H1 (cell line): Measurements from ENCODE around the gene ST3GAL3. TPM values are rescaled to one million over a fixed set of nuclear protein-coding genes. Genes with fewer than 3 reads are reported as not detected.

ENCODE experiments used
- CTCF ChIA-PET: fragments of 300-600 bp; sonication (Branson Sonifier 250); formaldehyde crosslinking; loops from one replicate; lab custom pipeline; 2021; ENCODE audit not compliant: partially characterized antibody; lab: Charles Lee
- POLR2A ChIA-PET: fragments of 300-600 bp; sonication (Branson Sonifier 250); formaldehyde crosslinking; loops from one replicate; lab custom pipeline; 2021; ENCODE audit warnings: inconsistent platforms; ENCODE audit not compliant: partially characterized antibody; lab: Charles Lee
- DNase-seq, 2 experiments: peaks; one replicate each; pipeline versions ENCODE4 v3.0.0 to v3.0.0-alpha.2; 2010 to 2022; ENCODE audit warnings: low spot score in 2 of 2, low read depth in 1 of 2, mixed read lengths in 1 of 2
- FAIRE-seq: peaks from 2 replicates; lab custom pipeline; 2011; peaks lifted over from hg19 to GRCh38; lab: Jason Lieb, UNC
- H2AFZ ChIP-seq: 2 replicates; pipeline ENCODE4 v1.8.1; 2012; ENCODE audit warnings: low read length, inconsistent platforms
- H2AK5ac ChIP-seq: 2 replicates; pipeline ENCODE4 v1.6.1; 2013; ENCODE audit warnings: low read depth, low read length
- H2BK120ac ChIP-seq: replicated peaks from 2 replicates; pipeline ENCODE3; 2013; ENCODE audit warnings: low read depth, low read length, inconsistent platforms
- H2BK12ac ChIP-seq: 2 replicates; pipeline ENCODE4 v1.6.1; 2013; ENCODE audit warnings: low read depth, low read length
- H2BK15ac ChIP-seq: 2 replicates; pipeline ENCODE4 v1.6.1; 2013; ENCODE audit warnings: low read length
- H2BK20ac ChIP-seq: 2 replicates; pipeline ENCODE4 v1.6.1; 2013; ENCODE audit warnings: low read length
- H2BK5ac ChIP-seq: 2 replicates; pipeline ENCODE4 v1.6.1; 2013; ENCODE audit warnings: low read depth, low read length
- H3K14ac ChIP-seq: 2 replicates; pipeline ENCODE4 v1.6.1; 2013; ENCODE audit warnings: inconsistent platforms; ENCODE audit not compliant: insufficient read length
- H3K18ac ChIP-seq: 2 replicates; pipeline ENCODE4 v1.6.1; 2013; ENCODE audit warnings: low read length; ENCODE audit errors: extremely low read depth
- H3K23ac ChIP-seq: 2 replicates; pipeline ENCODE4 v1.6.1; 2013; ENCODE audit warnings: inconsistent platforms; ENCODE audit not compliant: insufficient read length
- H3K23me2 ChIP-seq: 2 replicates; pipeline ENCODE4 v1.6.1; 2013; ENCODE audit warnings: low read depth, low read length
- H3K27ac ChIP-seq: 2 replicates; pipeline ENCODE4 v1.6.1; 2011; ENCODE audit warnings: low read depth, low read length, inconsistent platforms
- H3K27me3 ChIP-seq, 4 experiments: replicated peaks in 1 of 4; 1 replicate in 1 of 4; 2 replicates in 3 of 4; pipeline versions ENCODE4 v1.6.1 to v1.8.1; 2011 to 2013; ENCODE audit warnings: low read length in 3 of 4, mild to moderate bottlenecking in 3 of 4, inconsistent platforms in 2 of 4, mixed read lengths in 2 of 4, moderate library complexity in 1 of 4; ENCODE audit not compliant: control insufficient read depth in 3 of 4, insufficient read depth in 3 of 4; ENCODE audit errors: extremely low read depth in 1 of 4
- H3K36me3 ChIP-seq, 4 experiments: 2 replicates each; pipeline versions ENCODE4 v1.6.1 to v1.8.1; 2011 to 2013; ENCODE audit warnings: mild to moderate bottlenecking in 4 of 4, low read length in 3 of 4, moderate library complexity in 2 of 4, control low read depth in 1 of 4, inconsistent platforms in 1 of 4; ENCODE audit not compliant: insufficient read depth in 4 of 4, control insufficient read depth in 2 of 4
- H3K4ac ChIP-seq: replicated peaks from 2 replicates; pipeline ENCODE3; 2013; ENCODE audit warnings: low read length, low read depth, mixed read lengths, inconsistent platforms; ENCODE audit not compliant: insufficient read length
- H3K4me1 ChIP-seq, 4 experiments: replicated peaks in 1 of 4; 1 replicate in 1 of 4; 2 replicates in 3 of 4; pipeline versions ENCODE4 v1.6.1 to v1.8.1; 2011 to 2013; ENCODE audit warnings: low read length in 3 of 4, inconsistent platforms in 2 of 4, mixed read lengths in 1 of 4; ENCODE audit not compliant: insufficient read depth in 4 of 4, control insufficient read depth in 3 of 4
- H3K4me2 ChIP-seq, 2 experiments: 2 replicates each; pipeline versions ENCODE4 v1.6.1 to v1.8.1; 2011 to 2013; ENCODE audit warnings: low read depth in 2 of 2, low read length in 2 of 2, control low read depth in 1 of 2, inconsistent platforms in 1 of 2, mild to moderate bottlenecking in 1 of 2; ENCODE audit not compliant: insufficient read depth in 1 of 2
- H3K4me3 ChIP-seq, 4 experiments: fragments of 200-600, 300-600 bp in 1 of 4; sonication (generic), shearing (Covaris generic), sonication (Bioruptor Twin) in 1 of 4; 2 replicates each; pipeline versions ENCODE4 v1.5.1 to v1.8.1; 2011 to 2016; ENCODE audit warnings: low read length in 4 of 4, low read depth in 3 of 4, control low read depth in 2 of 4, inconsistent platforms in 2 of 4, mild to moderate bottlenecking in 2 of 4, mixed read lengths in 1 of 4, moderate library complexity in 1 of 4; ENCODE audit not compliant: insufficient read depth in 2 of 4; ENCODE audit errors: extremely low read depth in 1 of 4
- H3K56ac ChIP-seq: replicated peaks from 2 replicates; pipeline ENCODE3; 2013; ENCODE audit warnings: low read depth, mild to moderate bottlenecking, mixed read lengths, low read length, inconsistent platforms; ENCODE audit not compliant: insufficient read length
- H3K79me1 ChIP-seq: 2 replicates; pipeline ENCODE4 v1.6.1; 2013; ENCODE audit warnings: low read depth, low read length, control low read depth
- H3K79me2 ChIP-seq, 2 experiments: 2 replicates each; pipeline versions ENCODE4 v1.6.1 to v1.8.1; 2012 to 2013; ENCODE audit warnings: low read length in 2 of 2, mild to moderate bottlenecking in 2 of 2, inconsistent platforms in 1 of 2; ENCODE audit not compliant: insufficient read depth in 2 of 2, control insufficient read depth in 1 of 2
- H3K9ac ChIP-seq, 4 experiments: replicated peaks in 1 of 4; 1 replicate in 1 of 4; 2 replicates in 3 of 4; pipeline versions ENCODE4 v1.6.1 to v1.8.1; 2011 to 2013; ENCODE audit warnings: low read depth in 3 of 4, low read length in 3 of 4, control low read depth in 2 of 4, mild to moderate bottlenecking in 2 of 4, moderate library complexity in 2 of 4, inconsistent platforms in 1 of 4; ENCODE audit errors: extremely low read depth in 1 of 4
- H3K9me3 ChIP-seq, 2 experiments: 2 replicates each; pipeline versions ENCODE4 v1.6.1 to v1.8.1; 2012 to 2013; ENCODE audit warnings: mild to moderate bottlenecking in 2 of 2, moderate library complexity in 2 of 2, control low read depth in 1 of 2, inconsistent platforms in 1 of 2, low read depth in 1 of 2, low read length in 1 of 2, mixed read lengths in 1 of 2; ENCODE audit not compliant: insufficient read depth in 2 of 2
- H4K20me1 ChIP-seq, 2 experiments: replicated peaks in 1 of 2; 2 replicates each; pipeline versions ENCODE3 to v1.8.1; 2011 to 2013; ENCODE audit warnings: inconsistent platforms in 2 of 2, low read length in 2 of 2, mild to moderate bottlenecking in 1 of 2; ENCODE audit not compliant: insufficient read depth in 2 of 2, control insufficient read depth in 1 of 2
- H4K5ac ChIP-seq: 2 replicates; pipeline ENCODE4 v1.6.1; 2013; ENCODE audit warnings: low read length, low read depth, mixed read lengths, inconsistent platforms; ENCODE audit not compliant: insufficient read length
- H4K8ac ChIP-seq: 2 replicates; pipeline ENCODE4 v1.8.0; 2013; ENCODE audit warnings: mild to moderate bottlenecking, moderate library complexity, low read length, inconsistent platforms; ENCODE audit not compliant: insufficient read depth; ENCODE audit errors: extremely low read depth
- H4K91ac ChIP-seq: replicated peaks from 2 replicates; pipeline ENCODE3; 2013; ENCODE audit warnings: low read length, mixed read lengths, inconsistent platforms; ENCODE audit not compliant: insufficient read length
- JUND ChIP-seq: IDR thresholded peaks from 2 replicates; pipeline ENCODE4 v1.6.1; 2011; ENCODE audit warnings: mild to moderate bottlenecking, improper control_type of control experiment, low read length
- PHF8 ChIP-seq: fragments of 200-600 bp; sonication (generic); conservative IDR thresholded peaks from 2 replicates; pipeline ENCODE4 v1.7.1; 2012; ENCODE audit warnings: low read depth, mild to moderate bottlenecking, inconsistent platforms, low read length, moderate library complexity
- TBP ChIP-seq: IDR thresholded peaks from 2 replicates; pipeline ENCODE4 v1.6.1; 2011; ENCODE audit warnings: low read depth, low read length, improper control_type of control experiment
- WGBS, 2 experiments: shearing (Covaris generic) in 1 of 2; methylation state at CpG; one replicate each; pipeline versions ENCODE4 v1.1.6 to v1.1.7; 2013 to 2015; ENCODE audit warnings: low lambda C conversion rate in 2 of 2, mixed read lengths in 2 of 2, inconsistent platforms in 1 of 2, low coverage in 1 of 2, missing lambda C conversion rate in 1 of 2; ENCODE audit not compliant: insufficient replicate concordance in 2 of 2, insufficient coverage in 1 of 2, insufficient read length in 1 of 2; ENCODE audit errors: extremely low coverage in 1 of 2, missing lambda C conversion rate in 1 of 2; 5-methylcytosine and 5-hydroxymethylcytosine counted together
- polyA plus RNA-seq, 7 experiments: library from polyadenylated mRNA; depleted of rRNA in 3 of 7; stranded (reverse) in 5 of 7; unstranded in 2 of 7; fragments of >200 nt in 5 of 7; fragments of 200-250 nt in 2 of 7; gene quantifications; 1 replicate in 5 of 7; 2 replicates in 1 of 7; 4 replicates in 1 of 7; pipeline versions ENCODE4 v1.2.1 to v1.2.3, GENCODE V29; 2011 to 2013; ENCODE audit warnings: missing spikeins in 2 of 7, mixed read lengths in 2 of 7
- total RNA-seq: library from RNA; stranded (reverse); fragmentation: NEBNext Ultra II Directional; extraction: Animal tissue kit (Norgen Biotek cat#: 25700); gene quantifications from 2 replicates; pipeline ENCODE4 v1.2.1, GENCODE V29; 2021

The ST3GAL3 gene
- total and polyA plus RNA-seq, 2 of the 8 experiments (the other 6 are each of a cell fraction or from before 2014, with no cell fraction given) = 6.8 to 7.0 TPM

DNA sequence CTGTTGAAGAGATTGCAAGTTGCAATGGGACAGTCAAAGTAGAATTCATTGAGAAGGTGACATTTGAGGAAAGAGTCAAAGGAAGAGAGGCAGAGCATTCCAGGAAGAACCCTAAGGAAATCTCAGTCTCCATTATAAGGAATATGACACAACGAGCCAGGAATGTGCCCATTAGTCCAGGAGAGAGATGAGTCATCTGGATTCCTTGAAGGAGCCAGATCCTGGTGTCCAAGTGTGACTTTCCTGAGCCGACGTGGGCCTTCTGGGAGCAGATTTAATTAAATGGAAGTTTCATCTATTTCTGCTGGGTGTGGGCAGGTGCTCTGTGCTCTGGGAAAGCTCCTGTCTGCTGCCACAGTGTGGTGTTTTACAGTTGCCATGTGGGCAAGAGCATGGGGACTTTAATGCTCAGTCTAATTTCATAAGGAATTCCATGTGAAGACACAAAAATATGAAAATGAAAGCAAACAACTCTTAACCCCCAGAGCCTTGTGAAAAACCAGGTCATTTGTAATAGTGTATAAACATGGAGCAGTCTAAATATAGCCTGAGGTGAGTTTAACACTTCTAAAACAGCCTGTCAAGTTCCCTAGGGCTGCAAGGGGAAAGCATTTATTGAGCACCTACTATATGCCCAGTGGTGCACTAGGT is 114.8 kb downstream of the ST3GAL3 start:
- H3K36me3 ChIP-seq = no peaks in the 10 kb centered on the region; a peak in 2 of 8 replicates
- no peaks in the 10 kb centered on the region for H3K79me2 ChIP-seq
- H3K27ac ChIP-seq = no peak overlapping the region
- H4K20me1 ChIP-seq = no peaks in the 10 kb centered on the region
- H3K27me3 ChIP-seq = no peaks in the 10 kb centered on the region
- ChIA-PET POLR2A (no interaction called here), CTCF (no interaction called here)
- no peak overlapping the region for H3K14ac ChIP-seq
- no peak overlapping the region for H2BK5ac ChIP-seq
- no peak overlapping the region for H3K23ac ChIP-seq
- H3K9me3 ChIP-seq = peaks cover 3% of the 10 kb centered on the region in 2 experiments; a peak in 1 of 4 replicates
- no peak overlapping the region for H3K9ac ChIP-seq
- no peak overlapping the region for H2BK15ac ChIP-seq
- 93% methylated on average over 3 of the region's 3 CpGs; no CpG with 5 or more reads in 1 of the 2 experiments for WGBS, 2 experiments
- no peak overlapping the region for H3K56ac ChIP-seq
- H2BK20ac ChIP-seq = no peak overlapping the region
- no peaks in the 10 kb centered on the region for H3K23me2 ChIP-seq
- no peak for FAIRE-seq
- H4K8ac ChIP-seq = no peak overlapping the region
- no peak overlapping the region for H3K18ac ChIP-seq
- TF ChIP-seq TBP = no peak
- TF ChIP-seq PHF8 = no peak
- TF ChIP-seq JUND = peak; percentile 70; the same call in 1 of the 2 replicates
- TF ChIP-seq, all 59 proteins: peak for 1
- H2BK120ac ChIP-seq = no peak overlapping the region
- H3K4me2 ChIP-seq = no peak overlapping the region
- peak in 1 of 2 experiments; percentile 19 for DNase-seq
- H3K4me1 ChIP-seq = no peaks in the 10 kb centered on the region
- no peak overlapping the region for H2BK12ac ChIP-seq
- no peak overlapping the region for H4K91ac ChIP-seq
- no peaks in the 10 kb centered on the region for H3K79me1 ChIP-seq
- H4K5ac ChIP-seq = no peak overlapping the region
- no peak overlapping the region for H2AFZ ChIP-seq
- H3K4ac ChIP-seq = no peak overlapping the region
- H3K4me3 ChIP-seq = no peak overlapping the region
- H2AK5ac ChIP-seq = no peak overlapping the region
